IMR-90 (cell line): ENCODE measurements around the gene ZDBF2. TPM values are rescaled to one million over a fixed set of nuclear protein-coding genes. Genes with fewer than 3 reads are reported as not detected.

Source experiments
- ATAC-seq: fragments of 200-7000 bp; cut with Tn5 transposase; 2 replicates; pipeline ENCODE4 v1.9.1; 2020; ENCODE audit warnings: low read depth, mild to moderate bottlenecking, moderate library complexity
- BruUV-seq: library from RNA; stranded (reverse); fragments of 400-500 nt; replicated peaks from 2 replicates; lab custom pipeline; 2021; lab: Mats Ljungman, UMichigan
- CTCF ChIA-PET: fragments of 300-600 bp; formaldehyde crosslinking; extraction: SDS; loops from one replicate; lab custom pipeline; 2021; ENCODE audit warnings: antibody characterized with exemption; lab: Yijun Ruan, JAX
- POLR2A ChIA-PET: fragments of 300-600 bp; sonication (Branson Sonifier 250); formaldehyde crosslinking; loops from one replicate; lab custom pipeline; 2022; ENCODE audit warnings: antibody characterized with exemption; ENCODE audit not compliant: unreplicated experiment; lab: Charles Lee
- DNase-seq: peaks from one replicate; pipeline ENCODE4 v3.0.0; 2013
- H2AFZ ChIP-seq: replicated peaks from 2 replicates; pipeline ENCODE3; 2013; ENCODE audit warnings: low read length, mild to moderate bottlenecking; ENCODE audit not compliant: poor library complexity
- H2AK5ac ChIP-seq: 2 replicates; pipeline ENCODE4 v1.6.1; 2013; ENCODE audit warnings: low read depth, low read length, inconsistent platforms
- H2AK9ac ChIP-seq: replicated peaks from 2 replicates; pipeline ENCODE3; 2013; ENCODE audit warnings: mild to moderate bottlenecking, low read depth, low read length, moderate library complexity; ENCODE audit not compliant: poor library complexity
- H2BK120ac ChIP-seq: 2 replicates; pipeline ENCODE4 v1.6.1; 2013; ENCODE audit warnings: low read depth, low read length, inconsistent platforms
- H2BK15ac ChIP-seq: 3 replicates; pipeline ENCODE4 v1.6.1; 2013; ENCODE audit warnings: low read depth, low read length, inconsistent platforms
- H2BK20ac ChIP-seq: 2 replicates; pipeline ENCODE4 v1.6.1; 2013; ENCODE audit warnings: low read depth, mild to moderate bottlenecking, inconsistent platforms, low read length, moderate library complexity
- H2BK5ac ChIP-seq: 2 replicates; pipeline ENCODE4 v1.6.1; 2013; ENCODE audit warnings: mild to moderate bottlenecking, low read depth, low read length, inconsistent platforms; ENCODE audit not compliant: poor library complexity, severe bottlenecking
- H3K14ac ChIP-seq: replicated peaks from 2 replicates; pipeline ENCODE4 v1.6.1; 2013; ENCODE audit warnings: low read depth, low read length, inconsistent platforms
- H3K18ac ChIP-seq: 2 replicates; pipeline ENCODE4 v1.6.1; 2013; ENCODE audit warnings: low read depth, low read length, control low read depth
- H3K23ac ChIP-seq: 2 replicates; pipeline ENCODE4 v1.6.1; 2013; ENCODE audit warnings: low read depth, low read length, inconsistent platforms
- H3K27ac ChIP-seq: 2 replicates; pipeline ENCODE4 v1.5.1; 2013; ENCODE audit warnings: mild to moderate bottlenecking, control low read depth, low read length; ENCODE audit not compliant: insufficient read depth
- H3K27me3 ChIP-seq: 2 replicates; pipeline ENCODE4 v1.6.1; 2013; ENCODE audit warnings: low read length; ENCODE audit not compliant: control insufficient read depth, insufficient read depth
- H3K36me3 ChIP-seq: 2 replicates; pipeline ENCODE4 v1.6.1; 2013; ENCODE audit warnings: low read length, mixed read lengths; ENCODE audit not compliant: control insufficient read depth, insufficient read depth
- H3K4ac ChIP-seq: 2 replicates; pipeline ENCODE4 v1.6.1; 2013; ENCODE audit warnings: low read depth, low read length, inconsistent platforms
- H3K4me1 ChIP-seq: 2 replicates; pipeline ENCODE4 v1.6.1; 2013; ENCODE audit warnings: low read length, mixed read lengths; ENCODE audit not compliant: control insufficient read depth, insufficient read depth
- H3K4me2 ChIP-seq: 2 replicates; pipeline ENCODE4 v1.6.1; 2013; ENCODE audit warnings: low read depth, mild to moderate bottlenecking, control low read depth, low read length, moderate library complexity
- H3K4me3 ChIP-seq: 2 replicates; pipeline ENCODE4 v1.5.1; 2013; ENCODE audit warnings: low read depth, mild to moderate bottlenecking, control low read depth, low read length, moderate library complexity; ENCODE audit not compliant: insufficient read depth
- H3K56ac ChIP-seq: 2 replicates; pipeline ENCODE4 v1.6.1; 2013; ENCODE audit warnings: low read length, inconsistent platforms; ENCODE audit not compliant: insufficient read depth; ENCODE audit errors: extremely low read depth
- H3K79me1 ChIP-seq, 2 experiments: 2 replicates each; pipeline ENCODE4 v1.6.1; 2013; ENCODE audit warnings: low read length in 2 of 2, inconsistent platforms in 1 of 2, low read depth in 1 of 2
- H3K9ac ChIP-seq: 2 replicates; pipeline ENCODE4 v1.6.1; 2013; ENCODE audit warnings: low read depth, low read length, control low read depth
- H3K9me1 ChIP-seq: 2 replicates; pipeline ENCODE4 v1.6.1; 2013; ENCODE audit warnings: low read length, inconsistent platforms; ENCODE audit not compliant: insufficient read depth
- H3K9me3 ChIP-seq: 2 replicates; pipeline ENCODE4 v1.6.1; 2013; ENCODE audit warnings: low read length; ENCODE audit not compliant: control insufficient read depth, insufficient read depth
- H4K20me1 ChIP-seq: 2 replicates; pipeline ENCODE4 v1.6.1; 2013; ENCODE audit warnings: low read length, inconsistent platforms; ENCODE audit not compliant: insufficient read depth
- H4K5ac ChIP-seq: 2 replicates; pipeline ENCODE4 v1.6.1; 2013; ENCODE audit warnings: mild to moderate bottlenecking, low read depth, low read length, control low read depth
- H4K8ac ChIP-seq, 2 experiments: 2 replicates each; pipeline ENCODE4 v1.6.1; 2013; ENCODE audit warnings: low read depth in 2 of 2, low read length in 2 of 2, control low read depth in 1 of 2, inconsistent platforms in 1 of 2
- H4K91ac ChIP-seq: 2 replicates; pipeline ENCODE4 v1.6.1; 2013; ENCODE audit warnings: low read depth, low read length, inconsistent platforms; ENCODE audit not compliant: insufficient read depth
- CEBPB ChIP-seq: IDR thresholded peaks from 2 replicates; pipeline ENCODE4 v1.6.1; 2012; ENCODE audit warnings: low read depth, low read length, improper control_type of control experiment
- FOS ChIP-seq: fragments of 150-350 bp; IDR thresholded peaks from 2 replicates; pipeline ENCODE4 v1.6.1; 2016; ENCODE audit warnings: low read depth, low read length
- MAFK ChIP-seq: IDR thresholded peaks from 2 replicates; pipeline ENCODE4 v1.6.1; 2012; ENCODE audit warnings: low read depth, low read length, improper control_type of control experiment
- MXI1 ChIP-seq: IDR thresholded peaks from 2 replicates; pipeline ENCODE4 v1.6.1; 2012; ENCODE audit warnings: low read depth, mild to moderate bottlenecking, low read length, moderate library complexity, borderline replicate concordance
- WGBS, 2 experiments: methylation state at CpG; one replicate each; pipeline versions ENCODE4 v1.1.5 to v1.1.7; 2013; ENCODE audit warnings: missing lambda C conversion rate in 2 of 2; ENCODE audit not compliant: insufficient read length in 1 of 2; ENCODE audit errors: extremely low coverage in 2 of 2; 5-methylcytosine and 5-hydroxymethylcytosine counted together
- dilution Hi-C: fragments of 300-500 bp; cut with HindIII; formaldehyde crosslinking; loops from one replicate; pipeline ENCODE4 v1.14.3; 2018; ENCODE audit warnings: low sequenced_read_pairs; ENCODE audit not compliant: unreplicated experiment
- in situ Hi-C: fragments of 300-500 bp; cut with MboI; formaldehyde crosslinking; loops from 3 replicates; pipeline ENCODE4 v1.14.3; 2019; ENCODE audit warnings: low sequenced_read_pairs, inconsistent platforms, mixed read lengths
- intact Hi-C: fragments of 100-400 bp; cut with micrococcal nuclease; formaldehyde crosslinking; loops from 2 replicates; pipeline ENCODE4 v1.10.0; 2022
- polyA plus RNA-seq, 3 experiments: library from polyadenylated mRNA; depleted of rRNA; stranded (reverse); fragments of >200 nt; gene quantifications; 2 replicates each; pipeline ENCODE4 v1.2.3, GENCODE V29; 2012; ENCODE audit warnings: low replicate concordance in 1 of 3
- total RNA-seq: library from RNA; depleted of rRNA; stranded (reverse); fragments of >200 nt; gene quantifications from 2 replicates; pipeline ENCODE4 v1.2.3, GENCODE V29; 2012

The ZDBF2 gene
- total and polyA plus RNA-seq, 2 of the 4 experiments (the other 2 are of a cell fraction), result 1.9 to 10.2 TPM

GRCh38 chr2:206271065-206271464, 3.4 kb upstream of the ZDBF2 start:
- intact Hi-C loops, result loop anchor here (5.0 kb wide), 1 partner anchor 171 kb away; the partner anchor contains the start of gene ADAM23
- no peak overlapping the region for H3K27ac ChIP-seq
- H3K27me3 ChIP-seq, result peaks cover 25% of the 10 kb centered on the region
- no CpG with 5 or more reads among the region's 1 CpG for WGBS, 2 experiments
- no peak overlapping the region for H2BK15ac ChIP-seq
- CTCF ChIA-PET, result no interaction called here
- in situ Hi-C loops, result no loop called here
- no peak for TF ChIP-seq MXI1
- no peak for TF ChIP-seq FOS
- no peak for TF ChIP-seq CEBPB
- peak; percentile 93 for TF ChIP-seq MAFK
- H3K14ac ChIP-seq, result no peak overlapping the region
- 0 out of 4 replicates have a peak, but pooled peaks cover 0 to 5% of the 10 kb centered on the region in 2 experiments for H3K79me1 ChIP-seq
- POLR2A ChIA-PET, result no interaction called here
- H3K9me3 ChIP-seq, result no peaks in the 10 kb centered on the region
- ATAC-seq (no peak), DNase-seq (no peak)
- H3K4me2 ChIP-seq, result no peak overlapping the region
- H3K4me1 ChIP-seq, result no peaks in the 10 kb centered on the region
- H4K8ac ChIP-seq, result no peak overlapping the region
- no peak overlapping the region for H2BK5ac ChIP-seq
- dilution Hi-C loops, result no loop called here
- H4K5ac ChIP-seq, result no peak overlapping the region
- no TSS peak for BruUV-seq
- H3K18ac ChIP-seq, result no peak overlapping the region
- H2BK20ac ChIP-seq, result no peak overlapping the region
- H3K56ac ChIP-seq, result no peak overlapping the region
- no peak overlapping the region for H4K91ac ChIP-seq
- no peak overlapping the region for H2AK9ac ChIP-seq
- no peak overlapping the region for H3K23ac ChIP-seq
- H2AK5ac ChIP-seq, result no peak overlapping the region
- no peaks in the 10 kb centered on the region for H4K20me1 ChIP-seq
- H3K9ac ChIP-seq, result no peak overlapping the region
- no peak overlapping the region for H2BK120ac ChIP-seq
- no peaks in the 10 kb centered on the region for H3K36me3 ChIP-seq
- H3K4me3 ChIP-seq, result no peak overlapping the region
- H3K9me1 ChIP-seq, result no peaks in the 10 kb centered on the region
- H2AFZ ChIP-seq, result no peak overlapping the region
- no peak overlapping the region for H3K4ac ChIP-seq
